Stimulated activated CD8-positive, alpha-beta memory T cell treated with anti-CD3 and anti-CD28 coated beads, Interleukin-7, amount 100 ng/mL, for 4 hours (primary cell): ENCODE results near the gene CORO6.

Experiments
- DNase-seq, 2 donors: peaks; one replicate each; pipeline ENCODE4 v3.0.0-alpha.2; 2020; ENCODE audit warnings: low read depth in 2 of 2

Gene CORO6

DNA sequence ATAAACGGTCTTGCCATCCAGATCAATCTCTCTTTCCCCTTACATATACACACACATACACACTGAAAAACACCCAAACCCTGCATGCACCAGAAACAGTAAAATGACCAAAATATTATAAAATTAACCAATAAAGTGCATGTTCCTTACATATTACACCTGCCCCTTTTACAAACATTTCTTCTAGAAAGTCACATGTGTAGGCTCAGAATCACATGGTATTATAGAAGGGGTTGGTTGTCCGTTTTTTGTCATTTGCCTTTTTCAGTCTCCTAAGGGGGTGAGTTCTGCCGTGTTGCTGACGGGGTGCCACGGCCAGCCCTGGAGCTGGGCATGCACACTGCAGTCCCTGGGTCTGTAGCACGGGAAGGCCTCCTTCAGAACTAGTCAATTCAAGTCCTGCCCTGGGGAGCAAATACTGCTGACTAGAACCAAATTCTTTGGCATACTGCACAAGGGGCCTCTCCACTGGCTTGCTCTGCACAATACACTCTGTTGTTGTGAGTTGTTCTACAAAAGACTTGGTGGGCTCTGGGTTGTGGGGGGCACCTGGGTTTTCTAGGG is 8.0 kb upstream of the CORO6 start:
- DNase-seq, result no peak

DNA sequence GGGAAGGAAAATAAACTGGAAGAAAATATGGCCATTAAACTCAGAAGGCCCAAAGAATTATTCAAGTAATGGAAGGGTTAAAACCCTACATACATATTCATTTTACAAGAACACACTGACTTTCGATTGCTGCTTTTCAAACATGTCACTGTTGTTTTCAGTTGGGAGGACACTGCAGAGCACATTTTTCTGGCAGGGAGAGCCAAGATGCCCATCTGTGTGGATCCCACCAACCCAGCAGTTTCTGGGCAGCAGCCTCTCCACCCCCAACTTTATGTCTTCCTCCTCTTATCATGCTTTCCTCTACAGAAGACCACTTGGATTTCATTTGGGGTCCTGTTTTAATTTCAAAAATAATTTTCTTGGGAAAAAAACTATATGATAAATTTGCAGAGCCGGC is 7.1 kb upstream of the CORO6 start:
- no peak for DNase-seq

DNA sequence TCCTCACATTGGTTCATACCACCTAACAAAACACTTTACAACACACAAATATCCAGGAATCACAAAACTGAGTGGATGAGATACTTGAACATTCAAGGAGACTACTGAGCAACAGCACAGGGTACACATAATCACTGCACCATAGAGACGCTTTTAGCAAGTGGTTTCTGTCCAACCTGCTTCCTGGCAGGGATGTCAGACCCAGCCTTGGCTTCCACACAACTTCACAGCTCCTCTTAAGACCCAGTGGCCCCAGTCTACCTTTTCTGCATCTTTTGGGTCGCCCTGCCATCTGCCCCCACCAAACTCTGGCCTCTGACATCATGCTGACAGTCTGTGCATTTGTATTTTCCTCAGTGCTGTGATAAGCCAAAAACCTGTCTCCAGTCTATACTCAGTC is 5.9 kb upstream of the CORO6 start:
- no peak for DNase-seq

GRCh38 chr17:29627951-29628350 is 5.2 kb upstream of the CORO6 start:
- DNase-seq, result no peak

DNA sequence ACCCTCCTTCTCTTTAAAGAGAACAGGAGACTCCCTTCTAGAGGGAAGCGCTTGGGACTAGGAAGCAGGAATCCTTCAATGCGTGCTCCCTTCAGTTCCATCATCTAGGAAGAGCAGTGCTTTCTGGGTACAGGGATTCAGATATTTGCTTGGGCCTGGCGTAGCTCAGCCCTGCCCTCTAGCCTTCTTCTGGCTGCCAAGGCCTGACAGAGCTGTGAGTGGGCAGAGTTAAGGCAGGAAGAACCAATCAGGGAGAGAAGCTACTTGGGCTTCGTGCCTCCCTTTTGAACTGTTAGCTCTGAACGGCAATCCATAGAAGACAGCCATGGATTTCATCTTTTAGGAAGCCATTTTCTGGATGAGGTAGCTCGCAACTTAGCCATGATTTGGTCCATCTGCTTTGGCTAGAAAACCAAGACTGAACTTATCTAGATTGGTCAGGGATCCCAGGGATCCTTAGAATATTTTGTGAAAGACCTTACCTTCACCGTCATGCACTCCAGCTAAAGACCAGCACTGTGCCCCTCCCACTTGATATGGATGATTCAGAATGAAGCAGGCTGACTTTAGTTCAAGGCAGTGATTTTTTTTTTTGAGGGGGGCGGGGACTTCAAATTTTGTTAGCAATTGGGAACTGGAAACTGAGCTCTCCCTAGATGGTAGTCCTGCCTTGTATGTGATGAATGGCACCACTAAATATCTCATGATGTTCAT is 2.5 kb upstream of the CORO6 start:
- no peak for DNase-seq

GRCh38 chr17:29624586-29624985 is 1.9 kb upstream of the CORO6 start:
- DNase-seq, result no peak

DNA sequence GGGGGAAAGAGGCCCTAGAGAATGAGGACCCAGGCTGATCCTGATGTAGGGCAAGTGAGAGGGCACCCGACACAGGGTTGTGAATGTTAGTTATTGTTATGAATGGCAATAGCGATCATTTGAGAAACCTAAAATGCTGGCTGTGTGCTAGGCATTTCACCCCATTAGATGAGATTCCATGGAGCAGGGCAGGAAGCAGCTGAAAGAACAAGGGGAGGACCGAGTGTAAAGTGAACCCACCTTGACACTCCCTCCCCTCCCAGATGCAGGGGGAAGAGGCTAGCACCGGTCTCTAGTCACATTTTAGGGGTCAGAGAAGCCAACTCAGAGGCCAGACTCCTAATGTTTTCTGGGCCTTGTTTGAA is 553 bp upstream of the CORO6 start:
- DNase-seq, result no peak

DNA sequence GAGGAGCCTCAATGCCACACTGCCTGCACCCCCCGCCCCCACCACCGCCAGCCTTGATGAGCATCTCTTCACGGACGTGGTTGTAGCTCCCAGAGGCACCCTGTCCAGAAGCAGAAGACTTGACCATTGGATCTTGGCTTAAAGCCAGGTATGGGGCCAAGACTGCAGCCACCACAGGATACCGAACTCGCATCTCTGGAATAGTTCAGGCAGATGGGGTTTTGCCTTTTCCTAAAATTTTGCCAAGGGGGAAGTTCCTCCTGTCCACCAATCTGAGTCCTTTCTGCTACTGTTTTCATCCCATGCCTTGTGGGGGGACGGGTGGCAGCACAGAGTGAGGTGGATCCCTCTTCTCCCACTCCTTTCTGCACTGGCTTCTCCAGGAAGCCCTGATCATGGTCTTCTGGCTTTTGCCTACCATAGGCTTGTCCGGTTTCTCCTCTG is 939 bp downstream of the CORO6 start:
- no peak for DNase-seq

DNA sequence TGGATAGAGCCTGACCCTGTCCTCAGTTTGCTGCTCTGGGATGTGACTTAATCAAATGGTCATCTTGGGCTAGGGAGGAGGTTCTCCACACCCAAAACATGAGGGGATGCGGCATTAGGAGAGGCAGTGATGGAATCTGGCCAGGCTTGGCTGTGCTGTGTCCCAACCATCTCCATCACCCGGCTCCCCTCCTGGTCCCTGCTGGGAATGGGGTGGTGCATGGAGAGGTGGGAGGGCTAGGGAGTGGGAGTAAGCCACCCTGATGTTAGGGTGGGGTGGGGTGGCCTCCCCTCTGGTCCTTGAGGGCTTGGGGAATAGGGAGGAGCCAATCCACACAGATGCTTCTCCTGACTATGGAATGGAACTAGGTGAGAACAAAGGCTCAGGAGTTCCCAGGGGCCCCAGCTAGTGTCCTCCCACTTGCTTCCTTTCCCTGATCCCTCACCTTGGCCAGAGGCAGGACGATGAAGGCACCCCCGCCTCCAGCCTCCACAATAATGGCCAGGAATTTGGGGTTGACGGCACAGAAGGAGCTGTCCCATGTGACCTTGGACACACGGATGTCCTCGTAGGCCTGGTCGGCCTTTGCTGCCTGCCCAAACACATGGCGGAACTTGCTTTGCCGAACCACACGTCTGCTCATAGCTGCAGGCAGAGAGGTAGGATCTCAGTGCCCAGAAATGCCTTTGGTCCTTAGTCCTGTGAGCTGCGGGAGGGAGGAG is 1.8 kb downstream of the CORO6 start:
- no peak for DNase-seq

- no peak for DNase-seq
These were observed 2.4 kb downstream of the CORO6 start for GRCh38 chr17:29620271-29620670.

GRCh38 chr17:29619251-29619650 is 3.5 kb downstream of the CORO6 start:
- DNase-seq, result no peak

- DNase-seq, result no peak
These were observed 4.2 kb downstream of the CORO6 start for GRCh38 chr17:29618272-29619065.

DNA sequence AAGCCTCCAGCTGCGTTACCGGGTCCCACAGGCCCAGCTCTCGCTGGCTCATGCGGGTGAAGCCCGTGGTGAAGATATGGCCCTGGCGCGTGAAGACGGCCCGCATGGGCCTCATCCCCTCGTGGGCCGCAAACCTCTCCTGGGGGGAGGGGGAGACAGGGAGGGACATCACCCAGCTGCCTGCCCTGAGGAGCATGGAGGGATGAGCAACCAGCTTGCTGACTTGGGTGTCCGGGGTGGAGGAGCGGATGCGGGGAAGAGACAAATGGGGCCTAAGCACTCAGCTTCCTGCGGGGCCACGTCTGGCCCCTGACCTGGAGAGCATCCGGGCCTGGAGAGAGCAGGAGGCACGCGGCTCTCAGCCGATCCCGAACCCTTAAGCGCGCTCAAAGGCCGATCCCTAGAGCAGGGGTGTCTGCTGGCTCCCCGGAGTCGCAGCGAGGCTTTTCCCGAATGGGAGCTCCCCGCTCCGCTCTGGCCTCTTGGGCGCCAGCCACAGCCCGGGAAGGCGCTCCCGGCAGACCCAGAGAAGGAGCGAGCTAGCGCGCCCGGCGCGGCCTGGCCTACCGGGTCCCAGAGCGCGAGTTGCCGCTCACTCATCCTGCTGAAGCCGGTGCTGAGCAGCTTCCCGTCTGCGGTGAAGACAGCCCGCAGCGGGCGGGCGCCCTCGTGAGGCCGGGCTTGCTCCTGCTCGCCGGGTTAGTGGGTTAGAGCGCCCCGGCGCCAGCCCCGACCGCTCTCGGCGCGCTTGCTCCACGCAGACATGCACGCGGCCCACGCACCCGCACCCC is 5.0 kb downstream of the CORO6 start:
- peak; percentile 72 to 87 for DNase-seq

DNA sequence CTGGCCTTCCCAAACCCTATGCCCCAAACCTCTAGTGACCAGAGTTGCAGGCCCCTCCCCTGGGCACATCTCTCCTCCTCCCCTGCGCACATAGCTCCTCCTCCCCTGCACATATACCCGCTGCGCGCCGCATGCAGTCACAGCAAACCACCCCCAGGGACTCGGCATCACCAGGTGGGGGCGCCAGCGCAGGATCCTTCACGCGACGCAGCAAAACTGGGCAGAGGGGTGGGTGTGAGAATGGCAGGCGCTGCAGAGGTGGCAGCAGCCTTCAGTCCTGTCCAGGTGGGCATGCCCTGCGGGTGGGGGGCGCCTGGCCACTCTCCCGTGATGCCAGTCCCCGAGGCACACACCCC is 5.6 kb downstream of the CORO6 start:
- DNase-seq, result peak; percentile 82 to 83

GRCh38 chr17:29616300-29617048 is 6.2 kb downstream of the CORO6 start:
- DNase-seq, result no peak

- peak; percentile 62 to 80 for DNase-seq
These were observed 7.0 kb downstream of the CORO6 start for GRCh38 chr17:29615492-29616299.

DNA sequence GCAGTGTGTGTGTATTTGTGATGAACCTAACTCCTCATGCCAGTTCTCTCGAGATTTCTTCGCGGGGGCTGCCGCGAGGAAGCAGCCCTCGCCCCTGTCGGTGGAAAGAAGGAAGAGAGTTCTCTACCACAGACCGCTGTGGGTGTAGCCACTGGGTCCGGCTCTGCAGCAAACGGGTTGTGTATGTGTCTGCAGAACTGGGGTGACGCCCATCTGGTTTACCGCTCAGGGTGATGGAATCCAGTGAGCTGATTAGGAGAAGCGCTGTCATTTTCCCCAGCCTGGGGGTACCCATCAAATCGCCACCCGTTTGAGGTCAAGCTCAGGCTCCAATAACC is 7.7 kb downstream of the CORO6 start:
- DNase-seq, result peak; percentile 48 to 61

- no peak for DNase-seq
These were observed 8.2 kb downstream of the CORO6 start for GRCh38 chr17:29614349-29615047.

DNA sequence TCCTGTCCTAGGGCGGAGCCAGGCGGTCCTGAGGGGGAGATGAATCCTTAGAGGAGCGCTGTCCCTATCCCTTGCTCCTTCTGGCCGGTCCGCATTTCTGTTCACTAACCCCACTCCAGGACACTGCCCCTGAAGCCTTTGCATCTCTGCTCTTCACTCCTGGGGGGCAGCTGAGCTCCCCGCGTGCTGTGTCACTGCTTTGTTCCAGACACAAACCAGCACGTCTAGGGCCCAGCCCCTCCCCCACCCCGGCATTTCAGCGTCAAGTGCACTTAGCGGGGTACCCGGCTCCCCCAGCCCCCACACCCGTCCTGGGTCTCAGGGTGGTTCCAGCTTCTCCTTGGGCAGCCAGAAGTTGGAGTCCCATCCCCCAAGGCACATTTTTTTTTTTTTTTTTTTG is 8.9 kb downstream of the CORO6 start:
- DNase-seq, result no peak
